GM12864 (cell line): Measurements from ENCODE around the gene MAIP1.

Experiments used
- DNase-seq: peaks from one replicate; pipeline ENCODE4 v3.0.0-alpha.2; 2011; ENCODE audit warnings: low read depth
- H3K4me3 ChIP-seq: 2 replicates; pipeline ENCODE4 v1.5.1; 2011; ENCODE audit warnings: mild to moderate bottlenecking, low read depth, low read length, control low read depth
- CTCF ChIP-seq: IDR thresholded peaks from 2 replicates; pipeline ENCODE4 v1.5.1; 2011; ENCODE audit warnings: low read depth, mild to moderate bottlenecking, moderate library complexity, low read length, control low read depth, inconsistent platforms; ENCODE audit errors: missing control alignments

Gene MAIP1

GRCh38 chr2:199966405-199966804 is 11.0 kb downstream of the MAIP1 start:
- no peak overlapping the region for H3K4me3 ChIP-seq
- TF ChIP-seq CTCF = no peak
- DNase-seq = no peak

GRCh38 chr2:199966976-199967375 is 11.6 kb downstream of the MAIP1 start:
- no peak for TF ChIP-seq CTCF
- DNase-seq = no peak
- H3K4me3 ChIP-seq = no peak overlapping the region

GRCh38 chr2:199968126-199968525 is 12.7 kb downstream of the MAIP1 start:
- H3K4me3 ChIP-seq = no peak overlapping the region
- no peak for DNase-seq
- no peak for TF ChIP-seq CTCF

DNA sequence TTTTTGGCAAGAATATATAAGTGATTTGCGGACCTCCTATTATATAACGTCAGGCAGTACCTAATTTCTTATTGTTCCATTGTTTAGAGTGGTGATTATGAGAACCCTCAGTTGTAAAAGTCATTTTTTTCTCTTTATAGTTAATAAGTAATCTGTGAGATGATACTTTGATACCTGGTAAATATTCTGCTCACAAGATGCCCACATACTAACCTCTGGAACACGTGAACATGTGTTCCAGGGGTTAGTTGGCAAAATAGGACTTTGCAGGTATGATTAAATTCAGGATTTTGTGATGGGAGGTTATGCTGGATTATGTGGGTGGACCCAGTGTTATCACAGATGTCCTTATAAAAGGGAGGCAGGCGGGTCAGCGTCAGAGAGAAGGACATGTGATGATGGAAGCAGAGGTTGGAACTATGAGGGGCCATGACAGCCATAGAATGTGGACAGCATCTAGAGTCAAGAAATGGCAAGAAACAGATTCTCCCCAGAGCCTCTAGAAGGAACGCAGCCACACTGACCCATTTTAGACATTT is 16.8 kb downstream of the MAIP1 start:
- no peak for TF ChIP-seq CTCF
- H3K4me3 ChIP-seq = no peak overlapping the region
- DNase-seq = no peak

GRCh38 chr2:199973703-199974102 is 18.3 kb downstream of the MAIP1 start:
- H3K4me3 ChIP-seq = no peak overlapping the region
- no peak for TF ChIP-seq CTCF
- DNase-seq = no peak

GRCh38 chr2:199975273-199975895 is 20.0 kb downstream of the MAIP1 start:
- DNase-seq = no peak
- H3K4me3 ChIP-seq = no peak overlapping the region
- TF ChIP-seq CTCF = no peak

DNA sequence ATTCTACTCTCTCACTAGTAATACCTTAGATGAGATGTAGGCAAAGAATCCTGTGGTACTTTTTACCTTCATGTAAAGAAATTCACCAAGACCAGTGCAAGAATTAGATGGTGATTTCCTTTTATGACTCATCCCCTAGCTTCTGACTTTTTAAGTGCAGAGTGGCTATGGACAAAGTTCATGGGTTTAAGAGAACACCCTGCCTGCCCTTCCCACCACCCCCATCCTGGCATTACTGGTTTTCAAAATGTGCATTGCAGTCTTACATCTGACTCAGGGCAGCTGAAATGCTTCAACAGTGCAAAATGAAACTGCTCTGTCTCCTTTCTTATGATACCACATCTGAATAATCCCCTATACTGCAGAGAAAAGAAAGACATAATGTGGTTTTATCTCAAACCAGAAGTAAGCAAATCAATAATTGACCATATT is 22.6 kb downstream of the MAIP1 start:
- no peak for DNase-seq
- TF ChIP-seq CTCF = no peak
- no peak overlapping the region for H3K4me3 ChIP-seq
